Ishikawa (cell line): ENCODE results near the gene CERS5.

ENCODE experiments used
- EGR1 ChIP-seq: IDR thresholded peaks from 2 replicates; pipeline ENCODE4 v1.6.1; 2012
- REST ChIP-seq: IDR thresholded peaks from 2 replicates; pipeline ENCODE4 v1.6.1; 2012; ENCODE audit warnings: low read depth, mild to moderate bottlenecking

CERS5 gene

GRCh38 chr12:50079771-50080170 lies 87.4 kb downstream of the CERS5 start:
- TF ChIP-seq EGR1 (no peak), REST (peak; percentile 86)
